HEK293 (cell line): ENCODE results near the gene ACTR6.

Source experiments
- MYNN ChIP-seq: fragments of 450-650 bp; formaldehyde crosslinking; IDR thresholded peaks from 2 replicates; pipeline ENCODE4 v1.5.1; 2016; ENCODE audit warnings: missing biosample characterization, missing genetic modification characterization, borderline replicate concordance
- ZIC2 ChIP-seq: fragments of 450-650 bp; formaldehyde crosslinking; IDR thresholded peaks from 2 replicates; pipeline ENCODE4 v1.5.1; 2016; ENCODE audit warnings: missing biosample characterization, missing genetic modification characterization
- ZNF354C ChIP-seq: fragments of 450-650 bp; formaldehyde crosslinking; IDR thresholded peaks from 2 replicates; pipeline ENCODE4 v1.5.1; 2016; ENCODE audit warnings: missing biosample characterization, missing genetic modification characterization, low read depth, borderline replicate concordance
- TF ChIP-seq, protein P1 (sequence below): fragments of 450-650 bp; formaldehyde crosslinking; IDR thresholded peaks from 2 replicates; pipeline ENCODE4 v1.5.1; 2016; ENCODE audit warnings: missing biosample characterization, missing genetic modification characterization

GRCh38 chr12:100171248-100171647, 29.4 kb upstream of the ACTR6 start:
- no peak for TF ChIP-seq ZNF354C
- TF ChIP-seq MYNN (tag by site-specific recombination): no peak
- TF ChIP-seq, protein P1, sequence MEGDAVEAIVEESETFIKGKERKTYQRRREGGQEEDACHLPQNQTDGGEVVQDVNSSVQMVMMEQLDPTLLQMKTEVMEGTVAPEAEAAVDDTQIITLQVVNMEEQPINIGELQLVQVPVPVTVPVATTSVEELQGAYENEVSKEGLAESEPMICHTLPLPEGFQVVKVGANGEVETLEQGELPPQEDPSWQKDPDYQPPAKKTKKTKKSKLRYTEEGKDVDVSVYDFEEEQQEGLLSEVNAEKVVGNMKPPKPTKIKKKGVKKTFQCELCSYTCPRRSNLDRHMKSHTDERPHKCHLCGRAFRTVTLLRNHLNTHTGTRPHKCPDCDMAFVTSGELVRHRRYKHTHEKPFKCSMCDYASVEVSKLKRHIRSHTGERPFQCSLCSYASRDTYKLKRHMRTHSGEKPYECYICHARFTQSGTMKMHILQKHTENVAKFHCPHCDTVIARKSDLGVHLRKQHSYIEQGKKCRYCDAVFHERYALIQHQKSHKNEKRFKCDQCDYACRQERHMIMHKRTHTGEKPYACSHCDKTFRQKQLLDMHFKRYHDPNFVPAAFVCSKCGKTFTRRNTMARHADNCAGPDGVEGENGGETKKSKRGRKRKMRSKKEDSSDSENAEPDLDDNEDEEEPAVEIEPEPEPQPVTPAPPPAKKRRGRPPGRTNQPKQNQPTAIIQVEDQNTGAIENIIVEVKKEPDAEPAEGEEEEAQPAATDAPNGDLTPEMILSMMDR: no peak
- no peak for TF ChIP-seq ZIC2 (tag by site-specific recombination)
